ENCODE data around the gene CD36. TPM values are rescaled to one million over a fixed set of nuclear protein-coding genes. Genes with fewer than 3 reads are reported as not detected.

CD36 gene
- total and polyA plus RNA-seq, 10 of the 15 experiments (the other 5 are each of a cell fraction or from before 2014, with no cell fraction given): 0.20 to 283 (median 172) TPM

DNA sequence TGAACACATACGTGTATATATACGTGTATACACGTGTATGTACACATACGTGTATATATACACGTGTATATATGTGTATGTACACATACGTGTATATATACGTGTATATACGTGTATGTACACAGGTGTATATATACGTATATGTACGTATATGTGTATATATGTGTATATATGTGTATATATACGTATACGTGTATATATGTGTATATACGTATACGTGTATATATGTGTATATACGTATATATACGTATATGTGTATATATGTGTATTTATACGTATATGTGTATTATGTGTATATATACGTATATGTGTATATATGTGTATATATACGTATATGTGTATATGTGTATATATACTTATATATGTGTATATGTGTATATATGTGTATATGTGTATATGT, 44.3 kb downstream of the CD36 start:
- intact Hi-C loops (cut with micrococcal nuclease; ENCODE audit: unreplicated experiment) (loop anchor here (5.0 kb wide), 1 partner anchor 255 kb away; no protein-coding TSS in a partner anchor), in situ Hi-C loops (cut with MboI) (no loop called here)
- DNase-seq (ENCODE audit: low read depth, low spot score) (no peak), ATAC-seq (no peak), FAIRE-seq (no peak)
- POLR2A ChIA-PET: no interaction called here
- RAD21 ChIA-PET (ENCODE audit: unreplicated experiment): no interaction called here
- Histone ChIP-seq H4K20me1 (ENCODE audit: control insufficient read depth, insufficient read depth) (no peaks in the 10 kb centered on the region), H3K36me3 (ENCODE audit: control insufficient read depth in 2 of 2, insufficient read depth in 2 of 2, low read length in 1 of 2) (no peaks in the 10 kb centered on the region), H3K9ac (ENCODE audit: control insufficient read depth, insufficient read depth, low read length) (no peak overlapping the region), H3K79me2 (ENCODE audit: control insufficient read depth, insufficient read depth, low read length) (no peaks in the 10 kb centered on the region), H2AFZ (ENCODE audit: control insufficient read depth, low read depth, low read length) (no peak overlapping the region), H3K27ac (ENCODE audit: control insufficient read depth, insufficient read depth) (no peak overlapping the region), H3K4me1 (ENCODE audit: control insufficient read depth, insufficient read depth, low read length) (no peaks in the 10 kb centered on the region), H3K27me3 (replicated peaks in 1 of 2; ENCODE audit: control insufficient read depth in 2 of 2, insufficient read depth in 2 of 2, low read length in 1 of 2) (no peaks in the 10 kb centered on the region), H3K4me3 (no peak overlapping the region), H3K9me3 (replicated peaks; ENCODE audit: control insufficient read depth, insufficient read depth, low read length) (no peaks in the 10 kb centered on the region), H3K4me2 (ENCODE audit: control insufficient read depth, insufficient read depth) (no peak overlapping the region)
- SMC1A ChIA-PET (ENCODE audit: uncharacterized antibody, unreplicated experiment): no interaction called here
- CTCF ChIA-PET: no interaction called here
- no TSS peak for BruUV-seq (replicated peaks)
- TF ChIP-seq SREBF2 (IDR thresholded peaks at IDR 0.05; ENCODE audit: low read length): no peak
- TF ChIP-seq, protein P1, sequence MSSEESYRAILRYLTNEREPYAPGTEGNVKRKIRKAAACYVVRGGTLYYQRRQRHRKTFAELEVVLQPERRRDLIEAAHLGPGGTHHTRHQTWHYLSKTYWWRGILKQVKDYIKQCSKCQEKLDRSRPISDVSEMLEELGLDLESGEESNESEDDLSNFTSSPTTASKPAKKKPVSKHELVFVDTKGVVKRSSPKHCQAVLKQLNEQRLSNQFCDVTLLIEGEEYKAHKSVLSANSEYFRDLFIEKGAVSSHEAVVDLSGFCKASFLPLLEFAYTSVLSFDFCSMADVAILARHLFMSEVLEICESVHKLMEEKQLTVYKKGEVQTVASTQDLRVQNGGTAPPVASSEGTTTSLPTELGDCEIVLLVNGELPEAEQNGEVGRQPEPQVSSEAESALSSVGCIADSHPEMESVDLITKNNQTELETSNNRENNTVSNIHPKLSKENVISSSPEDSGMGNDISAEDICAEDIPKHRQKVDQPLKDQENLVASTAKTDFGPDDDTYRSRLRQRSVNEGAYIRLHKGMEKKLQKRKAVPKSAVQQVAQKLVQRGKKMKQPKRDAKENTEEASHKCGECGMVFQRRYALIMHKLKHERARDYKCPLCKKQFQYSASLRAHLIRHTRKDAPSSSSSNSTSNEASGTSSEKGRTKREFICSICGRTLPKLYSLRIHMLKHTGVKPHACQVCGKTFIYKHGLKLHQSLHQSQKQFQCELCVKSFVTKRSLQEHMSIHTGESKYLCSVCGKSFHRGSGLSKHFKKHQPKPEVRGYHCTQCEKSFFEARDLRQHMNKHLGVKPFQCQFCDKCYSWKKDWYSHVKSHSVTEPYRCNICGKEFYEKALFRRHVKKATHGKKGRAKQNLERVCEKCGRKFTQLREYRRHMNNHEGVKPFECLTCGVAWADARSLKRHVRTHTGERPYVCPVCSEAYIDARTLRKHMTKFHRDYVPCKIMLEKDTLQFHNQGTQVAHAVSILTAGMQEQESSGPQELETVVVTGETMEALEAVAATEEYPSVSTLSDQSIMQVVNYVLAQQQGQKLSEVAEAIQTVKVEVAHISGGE (CRISPR knock-in tag; IDR thresholded peaks at IDR 0.05): 0 out of 2 replicates have a peak, but pooled peaks have one; percentile 13
- WGBS (ENCODE audit: insufficient coverage, insufficient replicate concordance, low lambda C conversion rate, missing lambda C conversion rate): 79% methylated on average over 19 of the region's 19 CpGs

DNA sequence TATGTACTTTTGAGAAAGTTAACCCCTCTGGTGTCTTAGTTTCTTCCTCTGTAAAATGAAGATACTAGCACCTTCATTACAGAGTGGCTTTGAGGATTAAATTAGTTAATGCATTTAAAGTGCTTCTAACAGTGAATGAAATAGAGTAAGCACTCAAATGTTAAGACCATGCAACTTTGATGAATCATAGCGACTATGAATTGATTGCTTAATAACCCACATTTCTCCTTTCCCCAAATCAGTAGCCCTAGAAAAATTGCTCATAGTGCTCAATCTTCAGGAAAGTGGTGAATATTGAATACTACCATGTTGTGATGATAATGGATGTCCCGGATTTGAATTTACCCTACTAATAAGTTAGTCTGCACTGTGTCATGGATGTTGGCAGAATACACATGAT, 48.1 kb downstream of the CD36 start:
- no peak overlapping the region for H3K4me2 ChIP-seq (ENCODE audit: control insufficient read depth, insufficient read depth)
- no peaks in the 10 kb centered on the region for H3K27me3 ChIP-seq (replicated peaks in 1 of 2; ENCODE audit: control insufficient read depth in 2 of 2, insufficient read depth in 2 of 2, low read length in 1 of 2)
- RAD21 ChIA-PET (ENCODE audit: unreplicated experiment): no interaction called here
- no peak for ATAC-seq
- WGBS (ENCODE audit: insufficient coverage, insufficient replicate concordance, low lambda C conversion rate, missing lambda C conversion rate): 47% methylated on average over 2 of the region's 2 CpGs
- SMC1A ChIA-PET (ENCODE audit: uncharacterized antibody, unreplicated experiment): no interaction called here
- no peak for DNase-seq (ENCODE audit: low read depth, low spot score)
- H3K9ac ChIP-seq (ENCODE audit: control insufficient read depth, insufficient read depth, low read length): no peak overlapping the region
- POLR2A ChIA-PET: no interaction called here
- intact Hi-C loops (cut with micrococcal nuclease; ENCODE audit: unreplicated experiment): no loop called here
- BruUV-seq (replicated peaks): no TSS peak
- FAIRE-seq: no peak
- H3K4me1 ChIP-seq (ENCODE audit: control insufficient read depth, insufficient read depth, low read length): no peaks in the 10 kb centered on the region
- no peaks in the 10 kb centered on the region for H3K36me3 ChIP-seq (ENCODE audit: control insufficient read depth in 2 of 2, insufficient read depth in 2 of 2, low read length in 1 of 2)
- H4K20me1 ChIP-seq (ENCODE audit: control insufficient read depth, insufficient read depth): no peaks in the 10 kb centered on the region
- no peak overlapping the region for H3K27ac ChIP-seq (ENCODE audit: control insufficient read depth, insufficient read depth)
- no peaks in the 10 kb centered on the region for H3K79me2 ChIP-seq (ENCODE audit: control insufficient read depth, insufficient read depth, low read length)
- in situ Hi-C loops (cut with MboI): no loop called here
- no peaks in the 10 kb centered on the region for H3K9me3 ChIP-seq (replicated peaks; ENCODE audit: control insufficient read depth, insufficient read depth, low read length)
- CTCF ChIA-PET: no interaction called here
- TF ChIP-seq, protein P2, sequence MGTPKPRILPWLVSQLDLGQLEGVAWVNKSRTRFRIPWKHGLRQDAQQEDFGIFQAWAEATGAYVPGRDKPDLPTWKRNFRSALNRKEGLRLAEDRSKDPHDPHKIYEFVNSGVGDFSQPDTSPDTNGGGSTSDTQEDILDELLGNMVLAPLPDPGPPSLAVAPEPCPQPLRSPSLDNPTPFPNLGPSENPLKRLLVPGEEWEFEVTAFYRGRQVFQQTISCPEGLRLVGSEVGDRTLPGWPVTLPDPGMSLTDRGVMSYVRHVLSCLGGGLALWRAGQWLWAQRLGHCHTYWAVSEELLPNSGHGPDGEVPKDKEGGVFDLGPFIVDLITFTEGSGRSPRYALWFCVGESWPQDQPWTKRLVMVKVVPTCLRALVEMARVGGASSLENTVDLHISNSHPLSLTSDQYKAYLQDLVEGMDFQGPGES (IDR thresholded peaks at IDR 0.05): no peak
- H2AFZ ChIP-seq (ENCODE audit: control insufficient read depth, low read depth, low read length): no peak overlapping the region
- H3K4me3 ChIP-seq: no peak overlapping the region
